Measurements from ENCODE around the gene MYO1G.

- no peak for TF ChIP-seq POLR2A (IDR thresholded peaks at IDR 0.05)
- no peak for TF ChIP-seq CTCF (IDR thresholded peaks at IDR 0.05)
These were observed 61.4 kb downstream of the MYO1G start for GRCh38 chr7:44917465-44917864.

Measured in Peyer's patch (tissue), 4 donors.